ENCODE results near the gene GRIFIN.

The GRIFIN gene

GRCh38 chr7:2432910-2433712, 43.1 kb downstream of the GRIFIN start:
- TF ChIP-seq CTCF (IDR thresholded peaks at IDR 0.05) = no peak

GRCh38 chr7:2431260-2431867, 44.8 kb downstream of the GRIFIN start:
- no peak for DNase-seq (ENCODE audit: low spot score)
- TF ChIP-seq CTCF (IDR thresholded peaks at IDR 0.05) = no peak
- H3K27ac ChIP-seq = no peak overlapping the region
- no peak overlapping the region for H3K4me3 ChIP-seq

More at GRCh38 chr7:2432910-2433712, 43.1 kb downstream of the GRIFIN start:
- Histone ChIP-seq H3K4me3 (no peak overlapping the region), H3K27ac (no peak overlapping the region)
- DNase-seq (ENCODE audit: low spot score) = no peak

- no peak for DNase-seq (ENCODE audit: low spot score)
- Histone ChIP-seq H3K27ac (no peak overlapping the region), H3K4me3 (no peak overlapping the region)
- TF ChIP-seq CTCF (IDR thresholded peaks at IDR 0.05) = no peak
Observed at GRCh38 chr7:2425749-2426148, 50.4 kb downstream of the GRIFIN start.

Measured in coronary artery (tissue), 2 donors.